Activated T-cell treated with anti-CD3 and anti-CD28 coated beads for 48 hours (primary cell): ENCODE data around the gene GLRX5.
"Not testable (repeated sequence)": the region's sequence is repeated elsewhere in the genome, so short reads cannot be mapped to it uniquely, and the experiment has no call there.

Source experiments
- DNase-seq: peaks from one replicate; pipeline ENCODE4 v3.0.0-alpha.2; 2020; ENCODE audit warnings: low read depth

Gene GLRX5

GRCh38 chr14:95559203-95559602 lies 24.4 kb downstream of the GLRX5 start:
- DNase-seq, result no peak

GRCh38 chr14:95561001-95561412 lies 26.2 kb downstream of the GLRX5 start:
- DNase-seq, result peak; percentile 78

DNA sequence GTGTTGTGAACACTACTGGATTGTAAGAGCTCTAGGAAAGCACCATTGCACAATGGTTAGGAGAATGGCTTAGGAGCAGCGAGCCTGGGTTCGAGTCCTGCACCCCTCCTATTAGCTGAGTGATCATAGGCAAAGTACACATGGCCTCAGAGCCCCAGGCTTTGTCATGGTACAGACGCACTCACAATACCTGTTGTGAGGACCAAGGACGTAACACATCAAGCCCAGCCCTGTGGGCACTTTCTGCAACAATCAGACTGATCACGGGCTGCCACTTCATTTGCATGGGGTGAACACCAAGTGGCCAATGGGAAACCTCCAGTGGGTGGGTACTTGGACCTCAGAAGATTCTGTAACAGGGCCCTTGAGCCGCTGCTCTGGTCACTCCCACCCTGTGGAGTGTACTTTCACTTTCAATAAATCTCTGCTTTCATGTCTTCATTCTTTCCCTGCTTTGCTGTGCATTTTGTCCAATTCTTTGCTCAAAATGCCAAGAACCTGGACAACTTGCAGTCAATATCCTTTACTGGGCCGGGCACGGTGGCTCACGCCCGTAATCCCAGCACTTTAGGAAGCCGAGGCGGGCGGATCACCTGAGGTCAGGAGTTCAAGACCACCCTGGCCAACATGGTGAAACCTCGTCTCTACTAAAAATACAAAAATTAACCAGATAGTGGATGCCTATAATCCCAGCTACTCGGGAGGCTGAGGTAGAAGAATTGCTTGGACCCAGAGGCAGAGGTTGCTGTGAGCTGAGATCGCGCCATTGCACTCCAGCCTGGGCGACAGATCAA lies 28.2 kb downstream of the GLRX5 start:
- DNase-seq, result no peak

DNA sequence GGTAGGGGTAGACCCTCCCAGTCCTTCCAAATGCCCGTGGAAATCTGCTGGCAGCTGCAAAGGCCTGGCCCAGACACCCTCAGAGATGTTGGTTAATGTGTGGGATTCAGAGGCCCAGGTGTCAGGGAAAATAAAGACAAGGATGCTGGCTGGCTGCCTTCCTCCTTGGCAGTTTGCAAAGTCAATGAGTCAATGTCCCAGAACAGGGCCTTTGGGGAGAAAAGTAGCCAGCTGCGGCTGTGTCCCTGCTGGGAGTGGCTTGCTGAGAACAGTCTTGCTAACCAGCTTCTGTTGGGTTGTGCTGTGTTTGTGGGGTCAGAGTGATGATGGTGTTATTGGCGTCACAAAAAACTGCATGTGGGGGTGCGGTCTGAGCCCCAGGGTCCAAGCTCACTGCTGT lies 29.2 kb downstream of the GLRX5 start:
- no peak for DNase-seq

- no peak for DNase-seq
These were observed 34.6 kb downstream of the GLRX5 start for GRCh38 chr14:95569440-95569839.

DNA sequence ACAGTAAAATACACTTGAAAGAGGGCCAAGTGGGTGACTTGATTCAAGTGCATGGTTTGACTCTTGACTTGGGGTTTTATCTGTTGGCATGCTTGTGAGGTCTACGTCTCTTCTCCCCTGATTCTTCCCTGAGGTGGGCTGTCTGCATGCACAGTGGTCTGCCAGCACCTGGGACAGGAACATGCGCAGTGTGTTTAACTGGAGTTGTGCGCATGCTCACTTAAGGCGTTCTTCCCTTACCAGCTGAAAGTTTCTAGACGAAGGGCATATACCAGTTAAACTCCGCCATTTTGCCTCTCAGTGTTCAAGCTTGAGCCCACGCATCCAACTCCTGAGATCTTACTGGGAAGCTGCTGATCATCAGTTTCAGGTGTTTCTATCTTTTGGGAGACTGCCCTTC lies 38.5 kb downstream of the GLRX5 start:
- DNase-seq, result no peak

- no peak for DNase-seq
These were observed 41.1 kb downstream of the GLRX5 start for GRCh38 chr14:95575840-95576473.

- no peak for DNase-seq
These were observed 42.4 kb downstream of the GLRX5 start for GRCh38 chr14:95577067-95577800.

DNA sequence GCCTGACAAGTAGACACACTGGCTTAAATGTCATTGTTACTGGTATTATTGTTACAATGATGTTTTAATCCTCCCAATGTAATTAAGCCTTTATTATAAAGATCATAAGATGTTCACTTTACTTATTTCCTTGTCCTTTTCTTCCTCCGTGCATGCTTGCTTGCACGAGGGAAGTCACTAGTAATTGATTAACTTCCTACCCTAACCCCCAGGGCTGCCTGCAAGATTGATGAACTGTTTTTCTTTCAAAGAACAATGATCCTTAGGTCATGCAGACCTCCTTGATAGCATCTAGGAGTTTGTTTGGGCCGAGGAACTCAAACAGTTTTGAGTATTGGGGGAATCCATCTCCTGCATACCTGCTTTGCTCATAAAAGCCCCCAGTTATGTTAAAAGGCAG lies 43.0 kb downstream of the GLRX5 start:
- DNase-seq, result no peak

DNA sequence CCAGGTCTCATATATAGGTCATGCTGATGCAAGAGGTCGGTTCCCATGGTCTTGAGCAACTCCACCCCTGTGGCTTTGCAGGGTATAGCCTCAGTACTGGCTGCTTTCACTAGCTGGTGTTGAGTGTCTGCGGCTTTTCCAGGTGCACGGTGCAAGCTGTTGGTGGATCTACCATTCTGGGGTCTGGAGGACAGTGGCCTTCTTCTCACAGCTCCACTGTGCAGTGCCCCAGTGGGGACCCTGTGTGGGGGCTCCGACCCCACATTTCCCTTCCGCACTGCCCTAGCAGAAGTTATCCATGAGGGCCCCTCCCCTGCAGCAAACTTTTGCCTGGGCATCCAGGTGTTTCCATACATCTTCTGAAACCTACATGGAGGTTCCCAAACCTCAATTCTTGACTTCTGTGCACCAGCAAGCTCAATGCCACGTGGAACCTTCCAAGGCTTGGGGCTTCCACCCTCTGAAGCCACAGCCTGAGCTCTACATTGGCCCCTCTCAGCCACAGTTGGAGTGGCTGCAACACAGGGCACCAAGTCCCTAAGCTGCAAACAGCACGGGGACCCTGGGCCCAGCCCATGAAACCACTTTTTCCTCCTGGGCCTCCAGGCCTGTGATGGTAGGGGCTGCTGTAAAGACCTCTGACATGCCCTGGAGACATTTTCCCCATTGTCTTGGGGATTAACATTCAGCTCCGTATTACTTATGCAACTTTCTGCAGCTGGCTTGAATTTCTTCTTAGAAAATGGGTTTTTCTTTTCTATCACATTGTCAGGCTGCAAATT lies 49.2 kb downstream of the GLRX5 start:
- not testable (repeated sequence) for DNase-seq

DNA sequence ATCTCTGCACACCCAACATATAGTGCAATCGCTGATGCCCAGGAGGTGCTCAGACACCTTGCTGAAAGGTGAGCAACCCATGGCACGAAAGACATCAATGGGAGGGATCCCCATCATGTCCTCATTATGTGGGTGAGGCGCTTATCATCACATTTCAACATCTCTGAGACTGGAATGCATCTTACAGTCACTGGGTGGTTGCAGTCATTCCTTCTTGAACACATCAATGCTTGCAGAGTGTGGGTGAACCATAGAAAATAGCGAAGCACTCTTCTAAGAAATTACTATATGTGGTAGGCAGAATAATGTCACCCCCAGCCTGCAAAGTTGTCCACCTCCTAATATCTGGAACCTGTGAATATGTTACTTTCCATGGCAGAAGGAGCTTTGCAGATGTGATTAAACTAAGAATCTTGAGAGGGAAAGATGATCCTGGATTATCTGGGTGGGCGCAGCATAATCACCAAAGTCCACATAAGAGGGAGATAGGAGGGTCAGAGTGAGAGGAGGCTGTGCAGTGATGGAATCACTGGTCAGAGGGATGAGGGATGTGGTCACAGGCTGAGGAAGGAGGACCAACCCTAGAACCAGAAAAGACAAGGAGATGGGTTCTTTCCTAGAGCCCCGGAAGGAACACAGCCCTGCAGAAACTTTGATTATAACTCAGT lies 51.2 kb downstream of the GLRX5 start:
- no peak for DNase-seq

- DNase-seq, result not testable (repeated sequence)
These were observed 56.3 kb downstream of the GLRX5 start for GRCh38 chr14:95591182-95591581.
